ENCODE results near the gene NOS3. TPM values are rescaled to one million over a fixed set of nuclear protein-coding genes. Genes with fewer than 3 reads are reported as not detected.

NOS3 gene
- total and polyA plus RNA-seq, 11 donors = 8.9 to 49.4 (median 17.3) TPM

GRCh38 chr7:150959739-150960734 lies 30.8 kb upstream of the NOS3 start:
- peak overlapping the region in 11 of 12 donors; percentile 1 to 96 (median 78) for H3K27ac ChIP-seq
- no peaks in the 10 kb centered on the region for H3K36me3 ChIP-seq
- intact Hi-C loops (cut with DNase I) = loop anchor here in 5 of 10 donors (2.0 to 10.0 kb wide), 3 partner anchors 55 to 61 kb away; no protein-coding TSS in a partner anchor
- WGBS, 4 donors = 47 to 57% (median 49%) methylated on average over 24 of the region's 24 CpGs
- no peak for ATAC-seq
- peak in 2 of 5 donors; percentile 25 to 27 for DNase-seq
- TF ChIP-seq POLR2A (IDR thresholded peaks at IDR 0.05) (no peak), CTCF (IDR thresholded peaks at IDR 0.05) (no peak)
- H3K4me3 ChIP-seq = no peak overlapping the region
- H3K27me3 ChIP-seq = peaks cover 0 to 57% (median 5%) of the 10 kb centered on the region in 9 donors
- H3K4me1 ChIP-seq = peaks cover 0 to 96% (median 41%) of the 10 kb centered on the region in 12 donors
- no peaks in the 10 kb centered on the region for H3K9me3 ChIP-seq

- Histone ChIP-seq H3K9me3 (no peaks in the 10 kb centered on the region), H3K27ac (peak overlapping the region in 10 of 12 donors; percentile 13 to 96 (median 84)), H3K4me1 (peaks cover 0 to 96% (median 40%) of the 10 kb centered on the region in 12 donors), H3K27me3 (peaks cover 0 to 46% (median 5%) of the 10 kb centered on the region in 9 donors), H3K4me3 (no peak overlapping the region), H3K36me3 (no peaks in the 10 kb centered on the region)
- DNase-seq = peak in 2 of 5 donors; percentile 29 to 59
- 70 to 79% (median 76%) methylated on average over 14 to 17 of the region's 17 CpGs for WGBS, 4 donors
- intact Hi-C loops (cut with DNase I) = loop anchor here in 3 of 10 donors (2.0 kb wide), 3 partner anchors 25 to 63 kb away; no protein-coding TSS in a partner anchor
- TF ChIP-seq POLR2A (IDR thresholded peaks at IDR 0.05) (no peak), CTCF (IDR thresholded peaks at IDR 0.05) (no peak)
- no peak for ATAC-seq
Observed at GRCh38 chr7:150961510-150962289, 29.1 kb upstream of the NOS3 start.

GRCh38 chr7:150962290-150962552 lies 28.6 kb upstream of the NOS3 start:
- ATAC-seq (no peak), DNase-seq (no peak)
- WGBS, 4 donors = 40 to 75% (median 56%) methylated on average over 1 to 2 of the region's 2 CpGs
- H3K4me1 ChIP-seq = peaks cover 0 to 96% (median 38%) of the 10 kb centered on the region in 12 donors
- no peaks in the 10 kb centered on the region for H3K9me3 ChIP-seq
- no peak overlapping the region for H3K4me3 ChIP-seq
- peaks cover 0 to 46% (median 3%) of the 10 kb centered on the region in 9 donors for H3K27me3 ChIP-seq
- no peaks in the 10 kb centered on the region for H3K36me3 ChIP-seq
- peak overlapping the region in 8 of 12 donors; percentile 23 to 96 (median 88) for H3K27ac ChIP-seq
- TF ChIP-seq POLR2A (IDR thresholded peaks at IDR 0.05) (no peak), CTCF (IDR thresholded peaks at IDR 0.05) (no peak)
- intact Hi-C loops (cut with DNase I) = loop anchor here in 2 of 10 donors (2.0 kb wide), 2 partner anchors 25 to 27 kb away; no protein-coding TSS in a partner anchor
